Right lobe of liver (tissue), 6 donors: Measurements from ENCODE around the gene CTAGE6. TPM values are rescaled to one million over a fixed set of nuclear protein-coding genes. Genes with fewer than 3 reads are reported as not detected.
"Not testable (repeated sequence)": the region's sequence is repeated elsewhere in the genome, so short reads cannot be mapped to it uniquely, and the experiment has no call there.

Experiments used
- ATAC-seq, 4 donors: fragments of 200-7000 bp; cut with Tn5 transposase; one replicate each; pipeline ENCODE4 v1.9.1; 2020; ENCODE audit warnings: mild to moderate bottlenecking in 4 of 4, moderate library complexity in 4 of 4
- DNase-seq, 3 donors: peaks; one replicate each; pipeline ENCODE4 v3.0.0-alpha.2; 2020
- H3K27ac ChIP-seq, 3 donors: fragments of 200-600 bp; one replicate each; pipeline ENCODE4 v1.8.0; 2022
- H3K27me3 ChIP-seq, 2 donors: fragments of 200-600 bp; one replicate each; pipeline ENCODE4 v1.8.0; 2022
- H3K36me3 ChIP-seq, 4 donors: fragments of 200-600 bp; sonication (generic) in 1 of 4; one replicate each; pipeline versions ENCODE4 v1.5.1 to v1.8.0; 2017 to 2022; ENCODE audit warnings: control low read depth in 1 of 4
- H3K4me1 ChIP-seq, 4 donors: fragments of 200-600 bp; sonication (generic) in 1 of 4; one replicate each; pipeline versions ENCODE4 v1.5.1 to v1.8.0; 2017 to 2022; ENCODE audit warnings: control low read depth in 1 of 4
- H3K4me3 ChIP-seq, 3 donors: fragments of 200-600 bp; one replicate each; pipeline ENCODE4 v1.8.0; 2022
- H3K9me3 ChIP-seq, 4 donors: fragments of 200-600 bp; sonication (generic) in 1 of 4; one replicate each; pipeline versions ENCODE4 v1.5.1 to v1.8.0; 2017 to 2022; ENCODE audit warnings: control low read depth in 1 of 4
- POLR2A ChIP-seq: fragments of 450-650 bp; IDR thresholded peaks from one replicate; pipeline ENCODE4 v1.6.1; 2017; ENCODE audit warnings: antibody characterized with exemption, mild to moderate bottlenecking
- WGBS: methylation state at CpG from one replicate; pipeline ENCODE4 v1.1.6; 2018; ENCODE audit warnings: low coverage, low lambda C conversion rate; ENCODE audit not compliant: insufficient coverage; ENCODE audit errors: missing lambda C conversion rate; 5-methylcytosine and 5-hydroxymethylcytosine counted together
- intact Hi-C, 2 donors: fragments of 100-400 bp; cut with DNase I; formaldehyde crosslinking; loops; one replicate each; pipeline versions ENCODE4 v1.11.2 to v1.14.1; 2022
- total RNA-seq, 6 experiments: library from RNA; depleted of rRNA in 2 of 6; stranded (reverse); fragments of >200 nt in 2 of 6; fragmentation: NEBNext Ultra II Directional in 3 of 6; extraction: Animal tissue kit (Norgen Biotek cat#: 25700) in 3 of 6; gene quantifications; one replicate each; pipeline versions ENCODE4 v1.1.0 to v1.2.4, GENCODE V29; 2016 to 2023
- TF ChIP-seq, protein P1 (sequence below), 4 donors: fragments of 200-600 bp in 3 of 4; fragments of 450-650 bp in 1 of 4; IDR thresholded peaks; one replicate each; pipeline versions ENCODE4 v1.5.1 to v1.8.0; 2016 to 2022; ENCODE audit warnings: antibody characterized with exemption in 4 of 4, mild to moderate bottlenecking in 2 of 4
- donor health status: DM: no; HTN: yes; CAD: no.
- donor health status: DM: no; HTN: no; CAD: no.
- donor health status: DM: no; HTN: no; CAD: no.
- donor health status: DM: no; HTN: yes; CAD: no.
- donor health status: DM: no; HTN: yes; CAD: no.

CTAGE6 gene
- total RNA-seq, 6 experiments from 2014 or later: 0.12 to 0.22 TPM; not detected in 4

DNA sequence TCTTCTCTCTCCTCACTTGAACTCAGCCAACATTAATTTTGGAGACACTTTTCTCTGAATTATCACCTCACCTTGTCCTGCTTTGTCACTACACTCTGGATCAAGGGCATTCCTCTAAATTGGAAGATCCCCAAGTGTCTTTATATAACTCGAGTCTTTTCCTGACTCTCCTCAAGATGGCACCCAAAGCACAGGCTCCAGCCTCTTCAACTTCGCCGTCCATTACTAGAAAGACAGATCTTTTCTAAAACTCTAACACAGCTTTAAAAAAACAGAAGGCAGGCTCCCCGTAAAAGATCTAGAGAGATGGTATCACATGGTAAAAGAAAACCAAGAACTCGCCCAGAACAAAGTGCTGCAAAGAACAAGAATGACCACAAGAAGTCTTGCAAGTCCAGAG lies 8.2 kb upstream of the CTAGE6 start:
- intact Hi-C loops: not testable (repeated sequence)

DNA sequence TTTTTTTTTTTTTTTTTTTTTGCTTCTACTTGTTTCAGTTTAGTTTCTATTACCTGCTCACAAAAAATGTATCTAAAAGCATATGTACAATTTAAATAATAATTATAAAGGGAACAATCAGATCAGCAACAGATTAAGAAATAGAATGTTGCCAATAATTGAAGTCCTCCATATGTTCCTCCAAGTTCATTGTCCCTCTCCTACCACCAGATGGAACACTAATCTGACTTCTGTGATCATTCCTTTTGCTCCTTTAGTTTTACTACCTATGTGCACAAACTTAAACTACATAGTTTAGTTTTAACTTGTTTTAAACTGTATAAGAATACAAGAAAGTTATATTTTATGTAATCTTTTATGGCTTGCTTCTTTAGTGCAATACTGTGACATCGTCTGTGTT lies 5.6 kb upstream of the CTAGE6 start:
- WGBS: no CpG with 5 or more reads among the region's 1 CpG
- DNase-seq, H3K9me3 ChIP-seq, H3K36me3 ChIP-seq, intact Hi-C loops, H3K27me3 ChIP-seq, H3K4me3 ChIP-seq, H3K4me1 ChIP-seq, H3K27ac ChIP-seq: not testable (repeated sequence)
- ATAC-seq: peak in 3 of 4 donors; percentile 30 to 55 (median 39)

More for the DNA sequence above, 8.2 kb upstream of the CTAGE6 start:
- not testable (repeated sequence) for H3K36me3 ChIP-seq, H3K4me3 ChIP-seq, H3K9me3 ChIP-seq, H3K27me3 ChIP-seq, H3K27ac ChIP-seq, H3K4me1 ChIP-seq, DNase-seq
- 17% methylated on average over 2 of the region's 5 CpGs for WGBS
- ATAC-seq: peak; percentile 79 to 98 (median 93)

DNA sequence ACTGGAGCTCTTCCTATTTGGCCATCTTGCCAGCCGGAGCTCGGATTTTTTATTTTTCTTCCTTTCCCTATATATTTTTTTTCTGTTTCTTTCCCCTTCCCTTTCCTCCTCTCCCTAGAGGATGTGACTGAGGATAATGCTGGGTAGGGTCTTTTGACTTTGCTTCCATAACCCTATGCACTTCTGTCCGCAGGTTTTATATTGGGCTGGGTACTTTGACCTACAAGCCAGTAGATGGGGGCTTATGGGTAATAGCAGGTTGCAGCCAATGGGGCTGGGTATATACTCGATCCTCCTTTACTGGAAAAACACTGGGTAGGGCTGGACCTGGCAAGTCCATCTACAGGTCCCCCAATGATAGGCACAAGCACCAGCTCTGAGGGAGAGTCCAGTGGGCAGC lies 12.2 kb downstream of the CTAGE6 start:
- ATAC-seq: peak in 1 of 4 donors; percentile 40
- H3K4me3 ChIP-seq, H3K9me3 ChIP-seq, intact Hi-C loops, H3K27me3 ChIP-seq, DNase-seq, H3K36me3 ChIP-seq, H3K27ac ChIP-seq, H3K4me1 ChIP-seq: not testable (repeated sequence)
- WGBS: no CpG with 5 or more reads among the region's 4 CpGs

DNA sequence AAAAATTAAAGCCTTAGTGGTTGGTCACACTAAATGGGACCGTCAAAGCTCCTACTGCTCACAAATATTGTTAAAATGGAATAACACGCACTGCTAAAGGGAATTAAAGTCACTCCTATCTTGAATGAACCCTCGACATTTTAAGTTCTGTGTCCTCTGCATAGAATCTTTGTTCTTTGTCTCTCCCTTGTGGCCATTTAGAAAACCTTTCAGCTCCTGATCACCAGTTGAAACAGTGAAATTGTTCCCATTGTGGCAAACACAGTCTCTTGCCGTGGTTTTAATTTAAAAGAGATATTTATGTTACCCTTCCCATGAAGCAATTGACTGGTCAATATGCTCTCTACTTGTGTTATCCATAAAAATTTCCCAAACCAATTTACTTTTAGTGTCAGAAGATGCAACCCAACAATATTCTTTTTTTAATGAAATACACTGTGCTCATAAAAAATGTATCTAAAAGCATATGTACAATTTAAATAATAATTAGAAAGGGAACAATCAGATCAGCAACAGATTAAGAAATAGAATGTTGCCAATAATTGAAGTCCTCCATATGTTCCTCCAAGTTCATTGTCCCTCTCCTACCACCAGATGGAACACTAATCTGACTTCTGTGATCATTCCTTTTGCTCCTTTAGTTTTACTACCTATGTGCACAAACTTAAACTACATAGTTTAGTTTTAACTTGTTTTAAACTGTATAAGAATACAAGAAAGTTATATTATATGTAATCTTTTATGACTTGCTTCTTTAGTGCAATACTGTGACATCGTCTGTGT lies 20.3 kb downstream of the CTAGE6 start:
- DNase-seq, H3K27ac ChIP-seq, H3K27me3 ChIP-seq, H3K4me1 ChIP-seq, H3K9me3 ChIP-seq, intact Hi-C loops, H3K36me3 ChIP-seq, H3K4me3 ChIP-seq: not testable (repeated sequence)
- TF ChIP-seq, protein P1, sequence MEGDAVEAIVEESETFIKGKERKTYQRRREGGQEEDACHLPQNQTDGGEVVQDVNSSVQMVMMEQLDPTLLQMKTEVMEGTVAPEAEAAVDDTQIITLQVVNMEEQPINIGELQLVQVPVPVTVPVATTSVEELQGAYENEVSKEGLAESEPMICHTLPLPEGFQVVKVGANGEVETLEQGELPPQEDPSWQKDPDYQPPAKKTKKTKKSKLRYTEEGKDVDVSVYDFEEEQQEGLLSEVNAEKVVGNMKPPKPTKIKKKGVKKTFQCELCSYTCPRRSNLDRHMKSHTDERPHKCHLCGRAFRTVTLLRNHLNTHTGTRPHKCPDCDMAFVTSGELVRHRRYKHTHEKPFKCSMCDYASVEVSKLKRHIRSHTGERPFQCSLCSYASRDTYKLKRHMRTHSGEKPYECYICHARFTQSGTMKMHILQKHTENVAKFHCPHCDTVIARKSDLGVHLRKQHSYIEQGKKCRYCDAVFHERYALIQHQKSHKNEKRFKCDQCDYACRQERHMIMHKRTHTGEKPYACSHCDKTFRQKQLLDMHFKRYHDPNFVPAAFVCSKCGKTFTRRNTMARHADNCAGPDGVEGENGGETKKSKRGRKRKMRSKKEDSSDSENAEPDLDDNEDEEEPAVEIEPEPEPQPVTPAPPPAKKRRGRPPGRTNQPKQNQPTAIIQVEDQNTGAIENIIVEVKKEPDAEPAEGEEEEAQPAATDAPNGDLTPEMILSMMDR (IDR thresholded peaks at IDR 0.05): peak; percentile 62 to 79 (median 64)
- peak; percentile 91 to 96 (median 92) for ATAC-seq
- WGBS: 15% methylated on average over 5 of the region's 5 CpGs

DNA sequence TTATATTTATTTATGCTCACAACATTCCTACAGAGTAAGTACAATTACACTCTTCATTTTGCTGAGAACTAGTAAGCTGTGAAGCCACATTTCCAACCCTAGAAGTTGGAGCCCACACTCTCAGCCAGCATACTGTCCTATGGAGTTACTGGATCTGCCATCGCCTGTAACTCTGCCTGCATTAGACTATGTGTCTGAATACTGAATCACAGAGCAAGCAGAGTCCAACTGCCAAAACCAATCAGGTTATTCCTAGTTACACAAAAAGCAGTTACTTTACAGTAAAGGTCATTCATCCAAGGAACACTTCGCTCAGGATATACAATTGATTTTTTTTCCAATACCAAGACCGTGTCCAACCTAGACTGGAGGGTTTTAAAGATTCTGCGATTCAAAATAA lies 21.5 kb downstream of the CTAGE6 start:
- no peak for ATAC-seq
- Histone ChIP-seq H3K4me1 (no peaks in the 10 kb centered on the region), H3K27me3 (no peaks in the 10 kb centered on the region), H3K9me3 (no peaks in the 10 kb centered on the region), H3K4me3 (no peak overlapping the region), H3K36me3 (no peaks in the 10 kb centered on the region), H3K27ac (no peak overlapping the region)
- TF ChIP-seq, protein P1 (IDR thresholded peaks at IDR 0.05): no peak
- TF ChIP-seq POLR2A: no peak
- WGBS: 76% methylated on average over 4 of the region's 4 CpGs
- intact Hi-C loops: no loop called here
- no peak for DNase-seq

DNA sequence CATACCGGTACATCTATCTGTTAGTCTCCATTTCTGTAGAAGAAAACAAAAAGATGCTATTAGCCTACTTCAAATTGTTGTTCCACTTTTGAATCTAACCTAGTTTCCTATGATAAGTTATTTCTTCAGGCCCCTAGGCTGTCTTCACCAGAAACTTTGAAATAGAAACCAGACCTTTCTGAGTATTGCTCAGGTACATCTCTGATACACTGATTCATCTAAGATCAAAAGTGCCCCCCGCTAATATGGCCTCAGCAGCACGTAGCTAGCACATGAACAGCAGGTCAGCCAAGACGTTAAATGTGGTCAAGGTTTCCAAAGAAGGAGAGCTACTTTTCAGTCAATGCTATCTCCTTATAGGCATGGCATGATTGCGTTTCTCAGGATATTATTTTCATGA lies 23.6 kb downstream of the CTAGE6 start:
- Histone ChIP-seq H3K27ac (no peak overlapping the region), H3K4me1 (no peaks in the 10 kb centered on the region), H3K9me3 (no peaks in the 10 kb centered on the region), H3K36me3 (no peaks in the 10 kb centered on the region), H3K4me3 (no peak overlapping the region), H3K27me3 (no peaks in the 10 kb centered on the region)
- 88% methylated on average over 5 of the region's 5 CpGs for WGBS
- no peak for ATAC-seq
- TF ChIP-seq, protein P1 (IDR thresholded peaks at IDR 0.05): no peak
- no peak for TF ChIP-seq POLR2A
- DNase-seq: no peak
- intact Hi-C loops: no loop called here
